ENCODE measurements around the gene CTDSP1.

- TF ChIP-seq CTCF (IDR thresholded peaks at IDR 0.05; ENCODE audit: low read depth, low read length, missing input control) (no peak), REST (IDR thresholded peaks at IDR 0.05) (no peak), JUND (IDR thresholded peaks at IDR 0.05) (no peak), TAF1 (conservative IDR thresholded peaks at IDR 0.05) (no peak), FOXA1 (IDR thresholded peaks at IDR 0.05) (no peak), EGR1 (IDR thresholded peaks at IDR 0.05; ENCODE audit: low read depth in 2 of 2) (no peak), SP1 (IDR thresholded peaks at IDR 0.05) (no peak), YY1 (IDR thresholded peaks at IDR 0.05) (no peak), MAX (IDR thresholded peaks at IDR 0.05) (no peak), RAD21 (IDR thresholded peaks at IDR 0.05) (no peak), ZBTB33 (IDR thresholded peaks at IDR 0.05) (no peak), FOXA2 (IDR thresholded peaks at IDR 0.05) (no peak), ATF3 (IDR thresholded peaks at IDR 0.05) (no peak), NR2F2 (IDR thresholded peaks at IDR 0.05) (no peak)
Measured at GRCh38 chr2:218364196-218364595, 35.5 kb upstream of the CTDSP1 start.

Data from liver (tissue), 3 donors.